GM18868 (cell line): ENCODE results near the gene ULK1.
"Not testable (repeated sequence)": the region's sequence is repeated elsewhere in the genome, so short reads cannot be mapped to it uniquely, and the experiment has no call there.

Experiments
- ATAC-seq: cut with Tn5 transposase; IDR thresholded peaks from one replicate; pipeline ENCODE4 v1.9.1; 2021; ENCODE audit warnings: mild to moderate bottlenecking, moderate library complexity; ENCODE audit not compliant: unreplicated experiment

Gene ULK1

GRCh38 chr12:131861261-131862083 is 33.0 kb upstream of the ULK1 start:
- ATAC-seq, result no peak

- ATAC-seq, result no peak
Observed at GRCh38 chr12:131862084-131862441, 32.4 kb upstream of the ULK1 start.

- no peak for ATAC-seq
Observed at GRCh38 chr12:131862600-131862993, 31.8 kb upstream of the ULK1 start.

- ATAC-seq, result no peak
Observed at GRCh38 chr12:131862994-131863710, 31.3 kb upstream of the ULK1 start.

GRCh38 chr12:131863711-131864396 is 30.6 kb upstream of the ULK1 start:
- no peak for ATAC-seq

- ATAC-seq, result no peak
Observed at GRCh38 chr12:131864469-131864868, 30.0 kb upstream of the ULK1 start.

- no peak for ATAC-seq
Observed at GRCh38 chr12:131865180-131865875, 29.1 kb upstream of the ULK1 start.

- ATAC-seq, result no peak
Observed at GRCh38 chr12:131867471-131867870, 27.0 kb upstream of the ULK1 start.

GRCh38 chr12:131867891-131868675 is 26.3 kb upstream of the ULK1 start:
- no peak for ATAC-seq

GRCh38 chr12:131869871-131870418 is 24.5 kb upstream of the ULK1 start:
- no peak for ATAC-seq

GRCh38 chr12:131871677-131872076 is 22.7 kb upstream of the ULK1 start:
- ATAC-seq, result no peak

- no peak for ATAC-seq
Observed at GRCh38 chr12:131872154-131873051, 22.0 kb upstream of the ULK1 start.

GRCh38 chr12:131873293-131873692 is 21.1 kb upstream of the ULK1 start:
- no peak for ATAC-seq

- not testable (repeated sequence) for ATAC-seq
Observed at GRCh38 chr12:131874972-131875371, 19.4 kb upstream of the ULK1 start.

GRCh38 chr12:131877216-131877615 is 17.2 kb upstream of the ULK1 start:
- not testable (repeated sequence) for ATAC-seq

- ATAC-seq, result not testable (repeated sequence)
Observed at GRCh38 chr12:131878436-131878835, 16.0 kb upstream of the ULK1 start.

GRCh38 chr12:131882804-131883520 is 11.5 kb upstream of the ULK1 start:
- ATAC-seq, result no peak

- no peak for ATAC-seq
Observed at GRCh38 chr12:131883521-131883900, 10.9 kb upstream of the ULK1 start.
